ENCODE data around the gene SLC23A1.

DNA sequence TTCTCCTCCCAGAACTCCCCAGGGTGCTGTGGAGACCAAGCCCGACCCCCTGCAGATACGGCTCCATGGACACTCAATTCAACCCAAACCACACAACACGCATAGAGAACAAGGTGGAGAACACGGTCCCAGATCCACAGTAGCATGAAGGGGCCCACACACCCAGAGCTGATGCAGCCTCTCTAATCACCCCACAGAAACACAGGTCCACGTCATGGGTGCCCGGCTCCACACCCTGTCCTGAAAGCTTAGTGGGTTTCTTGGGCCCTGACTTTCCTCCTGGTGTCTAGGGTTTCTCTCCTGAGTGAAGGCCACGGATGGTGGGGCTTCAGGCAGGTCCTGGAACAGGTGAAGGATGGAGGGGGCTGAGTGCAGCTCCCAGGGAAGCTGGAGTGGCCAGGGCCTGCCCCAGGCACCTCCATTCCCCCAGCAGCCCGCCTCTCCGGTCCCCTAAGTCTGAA is 1.5 kb upstream of the SLC23A1 start:
- TF ChIP-seq POLR2A (IDR thresholded peaks at IDR 0.05; ENCODE audit: low read length) (no peak), GATA1 (IDR thresholded peaks at IDR 0.05; ENCODE audit: low read depth, low read length) (no peak)
